Measurements from ENCODE around the gene FLT3LG.

FLT3LG gene

DNA sequence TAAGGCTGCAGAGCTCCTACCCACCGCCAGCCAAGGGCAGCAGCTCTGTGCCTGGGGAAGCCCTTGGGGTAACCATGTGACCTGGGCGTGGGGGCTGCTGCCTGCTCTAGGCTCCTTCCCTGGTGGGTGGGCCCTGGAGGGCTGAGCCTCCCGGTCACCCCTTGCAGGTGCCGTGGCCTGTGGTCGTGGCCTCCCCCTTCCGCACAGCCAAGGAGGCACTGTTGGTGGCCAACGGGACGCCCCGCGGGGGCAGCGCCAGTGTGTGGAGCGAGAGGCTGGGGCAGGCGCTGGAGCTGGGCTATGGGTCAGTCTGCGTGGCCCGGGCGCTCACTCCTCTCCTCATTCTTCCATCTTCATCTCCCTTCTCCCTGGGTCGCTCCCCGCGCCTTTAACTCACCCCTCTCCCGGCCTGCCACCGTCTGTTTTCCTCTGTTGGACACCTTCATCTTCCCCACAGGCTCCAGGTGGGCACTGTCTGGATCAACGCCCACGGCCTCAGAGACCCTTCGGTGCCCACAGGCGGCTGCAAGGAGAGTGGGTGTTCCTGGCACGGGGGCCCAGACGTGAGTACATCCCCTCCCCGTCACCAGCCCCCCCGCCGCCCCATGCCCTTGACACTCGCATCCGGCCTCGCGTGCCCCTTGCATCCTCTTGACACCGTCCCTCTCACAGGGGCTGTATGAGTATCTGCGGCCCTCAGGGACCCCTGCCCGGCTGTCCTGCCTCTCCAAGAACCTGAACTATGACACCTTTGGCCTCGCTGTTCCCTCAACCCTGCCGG, 9.9 kb upstream of the FLT3LG start:
- DNase-seq (ENCODE audit: low read depth), result no peak
- H3K4me3 ChIP-seq (ENCODE audit: low read length), result no peak overlapping the region
- TF ChIP-seq, protein P1, sequence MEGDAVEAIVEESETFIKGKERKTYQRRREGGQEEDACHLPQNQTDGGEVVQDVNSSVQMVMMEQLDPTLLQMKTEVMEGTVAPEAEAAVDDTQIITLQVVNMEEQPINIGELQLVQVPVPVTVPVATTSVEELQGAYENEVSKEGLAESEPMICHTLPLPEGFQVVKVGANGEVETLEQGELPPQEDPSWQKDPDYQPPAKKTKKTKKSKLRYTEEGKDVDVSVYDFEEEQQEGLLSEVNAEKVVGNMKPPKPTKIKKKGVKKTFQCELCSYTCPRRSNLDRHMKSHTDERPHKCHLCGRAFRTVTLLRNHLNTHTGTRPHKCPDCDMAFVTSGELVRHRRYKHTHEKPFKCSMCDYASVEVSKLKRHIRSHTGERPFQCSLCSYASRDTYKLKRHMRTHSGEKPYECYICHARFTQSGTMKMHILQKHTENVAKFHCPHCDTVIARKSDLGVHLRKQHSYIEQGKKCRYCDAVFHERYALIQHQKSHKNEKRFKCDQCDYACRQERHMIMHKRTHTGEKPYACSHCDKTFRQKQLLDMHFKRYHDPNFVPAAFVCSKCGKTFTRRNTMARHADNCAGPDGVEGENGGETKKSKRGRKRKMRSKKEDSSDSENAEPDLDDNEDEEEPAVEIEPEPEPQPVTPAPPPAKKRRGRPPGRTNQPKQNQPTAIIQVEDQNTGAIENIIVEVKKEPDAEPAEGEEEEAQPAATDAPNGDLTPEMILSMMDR (IDR thresholded peaks at IDR 0.05; ENCODE audit: insufficient read depth, low read depth, low read length, missing control alignments), result no peak

DNA sequence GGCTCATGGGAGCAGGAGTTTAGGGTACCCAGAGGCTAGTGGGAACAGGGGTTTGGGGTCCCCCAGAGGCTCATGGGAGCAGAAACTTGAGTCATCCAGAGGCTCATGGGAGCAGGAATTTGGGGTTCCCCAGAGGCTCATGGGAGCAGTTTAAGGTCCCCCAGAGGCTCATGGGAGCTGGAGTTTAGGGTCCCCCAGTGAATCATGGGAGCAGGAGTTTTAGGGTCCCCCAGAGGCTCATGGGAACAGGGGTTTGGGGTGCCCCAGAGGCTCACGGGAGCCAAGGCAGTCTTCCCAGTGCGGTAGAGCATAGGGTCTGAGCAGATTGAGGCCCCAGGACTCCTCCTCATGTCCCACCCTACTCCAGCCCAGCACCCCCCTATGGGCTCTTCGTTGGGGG, 8.6 kb upstream of the FLT3LG start:
- TF ChIP-seq, protein P1 (IDR thresholded peaks at IDR 0.05; ENCODE audit: insufficient read depth, low read depth, low read length, missing control alignments), result no peak
- H3K4me3 ChIP-seq (ENCODE audit: low read length), result no peak overlapping the region
- DNase-seq (ENCODE audit: low read depth), result no peak

DNA sequence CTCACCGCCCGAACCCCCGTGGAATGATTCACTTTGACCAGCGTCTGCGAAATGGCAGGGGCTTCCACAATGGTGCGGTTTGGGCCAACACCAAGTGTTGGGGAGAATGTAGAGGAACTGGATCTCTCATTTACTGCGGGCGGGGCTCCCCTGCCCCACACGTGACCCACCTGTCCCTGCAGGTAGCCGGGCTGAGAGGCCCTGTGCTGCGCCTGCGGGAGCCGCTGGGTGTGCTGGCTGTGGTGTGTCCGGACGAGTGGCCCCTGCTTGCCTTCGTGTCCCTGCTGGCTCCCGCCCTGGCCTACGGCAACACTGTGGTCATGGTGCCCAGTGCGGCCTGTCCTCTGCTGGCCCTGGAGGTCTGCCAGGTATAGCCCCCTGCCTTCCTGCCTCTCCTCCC, 5.8 kb upstream of the FLT3LG start:
- peak; percentile 84 for DNase-seq (ENCODE audit: low read depth)
- TF ChIP-seq, protein P1 (IDR thresholded peaks at IDR 0.05; ENCODE audit: insufficient read depth, low read depth, low read length, missing control alignments), result no peak
- peak overlapping the region; percentile 10 for H3K4me3 ChIP-seq (ENCODE audit: low read length)

DNA sequence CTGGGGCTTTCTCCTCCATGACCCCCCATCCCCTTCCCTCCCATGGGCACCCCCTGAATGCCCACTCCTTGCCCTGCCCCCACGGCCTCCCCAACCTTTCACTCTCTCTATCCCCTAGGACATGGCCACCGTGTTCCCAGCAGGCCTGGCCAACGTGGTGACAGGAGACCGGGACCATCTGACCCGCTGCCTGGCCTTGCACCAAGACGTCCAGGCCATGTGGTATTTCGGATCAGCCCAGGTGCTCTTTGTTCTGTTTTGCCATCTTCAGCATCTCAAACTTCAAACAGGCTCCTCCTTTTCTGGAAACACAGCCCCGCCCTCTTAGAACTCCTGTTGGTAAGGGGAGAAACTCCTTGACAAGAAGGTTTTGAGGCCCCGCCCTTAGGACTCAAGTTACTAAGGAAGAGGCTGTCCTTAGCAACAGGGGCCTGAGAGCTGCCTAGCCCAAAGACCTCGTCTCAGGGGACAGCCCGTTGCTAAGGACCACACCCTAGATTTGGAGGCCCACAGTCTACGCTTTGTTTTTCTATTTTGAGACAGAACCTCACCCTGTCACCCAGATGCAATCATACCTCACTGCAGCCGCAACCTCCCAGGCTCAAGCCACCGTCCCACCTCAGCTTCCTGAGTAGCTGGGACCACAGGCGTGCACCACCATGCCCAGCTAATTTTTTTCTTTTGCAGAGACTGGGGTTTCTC, 5.1 kb upstream of the FLT3LG start:
- TF ChIP-seq, protein P1 (IDR thresholded peaks at IDR 0.05; ENCODE audit: insufficient read depth, low read depth, low read length, missing control alignments), result no peak
- H3K4me3 ChIP-seq (ENCODE audit: low read length), result peak overlapping the region; percentile 10
- DNase-seq (ENCODE audit: low read depth), result peak; percentile 75

DNA sequence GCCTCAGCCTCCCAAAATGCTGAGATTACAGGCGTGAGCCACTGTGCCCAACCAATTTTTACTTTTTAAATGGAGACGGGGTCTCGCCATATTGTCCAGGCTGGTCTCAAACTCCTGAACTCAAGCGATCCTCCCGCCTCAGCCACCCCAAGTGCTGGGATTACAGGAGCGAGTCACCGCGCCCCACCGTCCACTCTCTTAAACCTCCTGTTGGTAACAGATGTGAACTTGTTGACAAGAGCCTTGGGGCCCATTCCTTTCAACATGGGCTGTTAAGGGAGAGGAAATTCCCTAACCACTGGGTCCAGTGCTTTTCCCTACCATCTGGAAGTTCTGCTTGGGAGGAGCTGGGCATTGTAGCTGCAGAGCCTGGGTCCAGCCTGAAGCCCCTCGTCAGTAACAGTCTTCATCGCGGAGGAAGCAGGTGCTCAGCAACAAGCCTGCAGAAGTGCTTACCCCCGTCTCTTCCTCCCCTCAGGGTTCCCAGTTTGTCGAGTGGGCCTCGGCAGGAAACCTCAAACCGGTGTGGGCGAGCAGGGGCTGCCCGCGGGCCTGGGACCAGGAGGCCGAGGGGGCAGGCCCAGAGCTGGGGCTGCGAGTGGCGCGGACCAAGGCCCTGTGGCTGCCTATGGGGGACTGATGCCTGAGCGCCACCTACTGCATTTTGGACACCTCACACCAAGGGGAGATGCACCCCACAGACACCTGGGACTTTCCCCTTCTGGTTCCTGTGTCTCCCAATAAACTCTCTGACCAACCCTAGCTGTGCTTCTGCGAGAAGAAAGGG, 4.0 kb upstream of the FLT3LG start:
- H3K4me3 ChIP-seq (ENCODE audit: low read length), result no peak overlapping the region
- DNase-seq (ENCODE audit: low read depth), result peak; percentile 10
- TF ChIP-seq, protein P1 (IDR thresholded peaks at IDR 0.05; ENCODE audit: insufficient read depth, low read depth, low read length, missing control alignments), result no peak

DNA sequence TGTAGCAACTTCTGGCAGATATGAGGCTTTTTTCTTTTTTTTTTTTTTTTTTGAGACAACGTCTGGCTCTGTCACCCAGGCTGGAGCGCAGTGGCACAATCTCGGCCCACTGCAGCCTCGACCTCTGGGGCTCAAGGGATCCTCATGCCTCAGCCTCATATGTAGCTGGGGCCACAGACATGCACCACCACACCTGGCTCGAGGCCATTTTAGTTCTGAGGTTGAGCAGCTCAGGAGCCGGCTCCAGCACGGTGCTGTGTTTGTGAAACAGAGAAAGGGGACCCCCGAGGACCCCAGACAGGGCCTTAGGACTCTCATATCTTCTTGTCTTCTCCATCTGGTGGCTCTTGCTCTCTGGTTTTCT, 3.4 kb upstream of the FLT3LG start:
- DNase-seq (ENCODE audit: low read depth), result no peak
- H3K4me3 ChIP-seq (ENCODE audit: low read length), result no peak overlapping the region
- TF ChIP-seq, protein P1 (IDR thresholded peaks at IDR 0.05; ENCODE audit: insufficient read depth, low read depth, low read length, missing control alignments), result no peak

All from epithelial cell of esophagus (primary cell).